Left ventricle myocardium inferior (tissue), 1 donor: ENCODE results near the gene RBM18. TPM values are rescaled to one million over a fixed set of nuclear protein-coding genes. Genes with fewer than 3 reads are reported as not detected.

Source experiments
- DNase-seq: peaks from one replicate; pipeline ENCODE4 v3.0.0-alpha.2; 2020
- H3K27ac ChIP-seq: fragments of 200-600 bp; replicated peaks from 2 replicates; pipeline ENCODE4 v1.8.0; 2021
- H3K27me3 ChIP-seq: fragments of 200-600 bp; 2 replicates; pipeline ENCODE4 v1.8.0; 2021; ENCODE audit warnings: low read depth
- H3K36me3 ChIP-seq: fragments of 200-600 bp; 2 replicates; pipeline ENCODE4 v1.8.0; 2021
- H3K4me1 ChIP-seq: fragments of 200-600 bp; 2 replicates; pipeline ENCODE4 v1.8.0; 2021
- H3K4me3 ChIP-seq: fragments of 200-600 bp; 2 replicates; pipeline ENCODE4 v1.8.0; 2021; ENCODE audit warnings: mild to moderate bottlenecking, moderate library complexity
- H3K9me3 ChIP-seq: fragments of 200-600 bp; replicated peaks from 2 replicates; pipeline ENCODE4 v1.8.0; 2021
- intact Hi-C: fragments of 100-400 bp; cut with micrococcal nuclease; formaldehyde crosslinking; loops from one replicate; pipeline ENCODE4 v1.11.0; 2022
- total RNA-seq: library from RNA; stranded (reverse); fragmentation: NEBNext Ultra II Directional; extraction: Animal tissue kit (Norgen Biotek cat#: 25700); gene quantifications from one replicate; pipeline ENCODE4 v1.2.1, GENCODE V29; 2021
- TF ChIP-seq, protein P1 (sequence below): fragments of 200-600 bp; IDR thresholded peaks from 2 replicates; pipeline ENCODE4 v1.8.0; 2021; ENCODE audit warnings: antibody characterized with exemption, mild to moderate bottlenecking, borderline replicate concordance
- donor health status: DM: no; HTN: yes; CAD: no; lungs with severe emphysema.

RBM18 gene
- total RNA-seq, 1 donor from 2014 or later: 40.7 TPM

DNA sequence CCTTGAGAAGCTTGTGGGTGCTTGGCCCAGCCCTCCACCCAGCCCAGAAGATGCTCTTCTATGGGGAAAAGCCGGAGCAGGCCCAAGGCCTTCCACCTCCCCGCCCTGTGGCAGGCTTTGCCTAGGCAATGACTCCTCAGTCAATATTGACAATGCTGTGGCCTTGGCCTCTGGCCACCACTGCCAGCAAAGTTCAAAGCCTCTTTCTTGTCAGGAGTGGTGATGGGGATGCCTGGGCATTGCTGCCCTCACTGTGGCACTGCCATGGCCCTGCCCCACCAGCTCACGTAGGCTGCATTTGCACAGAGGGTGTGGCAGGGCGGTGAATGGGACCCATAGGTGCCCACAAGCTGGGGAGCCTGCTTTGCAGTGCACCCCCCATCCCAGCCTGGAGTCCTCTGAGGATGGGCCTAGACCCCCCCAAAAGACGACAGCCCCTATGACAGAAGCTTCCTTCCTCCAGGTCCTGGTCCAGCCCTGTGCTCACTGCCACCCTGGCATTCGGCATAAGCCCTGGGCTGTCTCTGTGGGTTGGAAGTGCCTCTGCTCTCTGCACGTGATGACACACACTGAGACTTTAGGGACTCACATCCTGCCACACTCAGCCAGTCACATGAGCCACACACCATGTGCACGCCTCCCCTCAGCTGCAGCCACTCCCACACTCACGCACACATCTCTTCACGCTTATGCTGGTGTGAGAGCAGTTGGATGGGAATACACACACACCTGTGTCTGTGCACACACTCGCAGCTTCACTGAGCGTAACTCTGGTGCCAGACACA, 73.9 kb downstream of the RBM18 start:
- TF ChIP-seq, protein P1, sequence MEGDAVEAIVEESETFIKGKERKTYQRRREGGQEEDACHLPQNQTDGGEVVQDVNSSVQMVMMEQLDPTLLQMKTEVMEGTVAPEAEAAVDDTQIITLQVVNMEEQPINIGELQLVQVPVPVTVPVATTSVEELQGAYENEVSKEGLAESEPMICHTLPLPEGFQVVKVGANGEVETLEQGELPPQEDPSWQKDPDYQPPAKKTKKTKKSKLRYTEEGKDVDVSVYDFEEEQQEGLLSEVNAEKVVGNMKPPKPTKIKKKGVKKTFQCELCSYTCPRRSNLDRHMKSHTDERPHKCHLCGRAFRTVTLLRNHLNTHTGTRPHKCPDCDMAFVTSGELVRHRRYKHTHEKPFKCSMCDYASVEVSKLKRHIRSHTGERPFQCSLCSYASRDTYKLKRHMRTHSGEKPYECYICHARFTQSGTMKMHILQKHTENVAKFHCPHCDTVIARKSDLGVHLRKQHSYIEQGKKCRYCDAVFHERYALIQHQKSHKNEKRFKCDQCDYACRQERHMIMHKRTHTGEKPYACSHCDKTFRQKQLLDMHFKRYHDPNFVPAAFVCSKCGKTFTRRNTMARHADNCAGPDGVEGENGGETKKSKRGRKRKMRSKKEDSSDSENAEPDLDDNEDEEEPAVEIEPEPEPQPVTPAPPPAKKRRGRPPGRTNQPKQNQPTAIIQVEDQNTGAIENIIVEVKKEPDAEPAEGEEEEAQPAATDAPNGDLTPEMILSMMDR: no peak
- Histone ChIP-seq H3K4me1 (no peaks in the 10 kb centered on the region), H3K9me3 (no peaks in the 10 kb centered on the region), H3K36me3 (no peaks in the 10 kb centered on the region), H3K4me3 (no peak overlapping the region), H3K27me3 (peaks cover 14% of the 10 kb centered on the region), H3K27ac (no peak overlapping the region)
- intact Hi-C loops: no loop called here
- DNase-seq: no peak

DNA sequence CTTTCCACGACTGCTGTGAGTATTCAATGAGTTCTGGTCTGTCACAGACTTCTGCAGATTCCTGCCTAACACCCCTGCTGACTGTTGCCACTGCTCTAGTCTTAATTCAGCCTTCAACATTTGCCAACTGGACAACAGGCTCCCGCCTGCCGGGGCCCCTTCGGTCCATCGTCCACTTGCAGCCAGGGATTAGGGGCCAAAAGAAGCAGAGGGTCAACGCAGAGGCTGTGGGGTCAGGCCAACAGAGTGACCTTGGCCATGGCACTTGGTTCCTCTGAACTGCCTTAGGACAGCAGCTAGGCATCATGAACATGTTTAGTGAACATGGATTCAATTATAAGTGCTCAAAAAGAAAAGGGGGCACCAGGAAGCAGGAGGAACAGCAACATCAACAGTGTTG, 76.3 kb downstream of the RBM18 start:
- H3K4me3 ChIP-seq: no peak overlapping the region
- H3K36me3 ChIP-seq: no peaks in the 10 kb centered on the region
- H3K4me1 ChIP-seq: no peaks in the 10 kb centered on the region
- TF ChIP-seq, protein P1: no peak
- H3K27ac ChIP-seq: no peak overlapping the region
- intact Hi-C loops: no loop called here
- H3K9me3 ChIP-seq: no peaks in the 10 kb centered on the region
- DNase-seq: no peak
- H3K27me3 ChIP-seq: peaks cover 12% of the 10 kb centered on the region

Other genes with a start within 250 kb of the RBM18 start
- gene TTLL11, start 171.5 kb downstream of the RBM18 start, total RNA-seq: 7.3 TPM
- 311 TPM for gene NDUFA8, start 105.1 kb downstream of the RBM18 start, total RNA-seq
- not detected for gene MORN5, start 104.9 kb downstream of the RBM18 start, total RNA-seq
- gene LHX6, start 35.9 kb downstream of the RBM18 start, total RNA-seq: 4.4 TPM
- 35.8 TPM for gene MRRF, start within 50 bp of the RBM18 start, total RNA-seq
- gene PTGS1, start 106.2 kb upstream of the RBM18 start, total RNA-seq: 6.7 TPM
- gene OR1J1, start 213.1 kb upstream of the RBM18 start, total RNA-seq: not detected
- not detected for gene OR1J2, start 246.0 kb upstream of the RBM18 start, total RNA-seq